ENCODE data around the gene IMMP1L. TPM values are rescaled to one million over a fixed set of nuclear protein-coding genes. Genes with fewer than 3 reads are reported as not detected.

IMMP1L gene
- total and polyA plus RNA-seq, 8 donors, result 3.1 to 46.3 (median 25.9) TPM

- Histone ChIP-seq H3K36me3 (no peaks in the 10 kb centered on the region), H3K4me1 (no peaks in the 10 kb centered on the region), H3K9me3 (no peaks in the 10 kb centered on the region), H3K4me3 (no peak overlapping the region), H3K27ac (no peak overlapping the region), H3K27me3 (no peaks in the 10 kb centered on the region)
- intact Hi-C loops (cut with DNase I; ENCODE audit: low total_unique reads), result no loop called here
- no peak for DNase-seq
- TF ChIP-seq POLR2AphosphoS5 (IDR thresholded peaks at IDR 0.05), result no peak
- TF ChIP-seq POLR2A (IDR thresholded peaks at IDR 0.05), result no peak
- no peak for TF ChIP-seq EP300 (IDR thresholded peaks at IDR 0.05)
- TF ChIP-seq CTCF (IDR thresholded peaks at IDR 0.05), result no peak
Measured at GRCh38 chr11:31441296-31441695, 68.1 kb downstream of the IMMP1L start.

- no peak for DNase-seq
- Histone ChIP-seq H3K27me3 (no peaks in the 10 kb centered on the region), H3K4me3 (no peak overlapping the region), H3K36me3 (peaks cover 0 to 4% (median under 1%) of the 10 kb centered on the region in 4 donors), H3K9me3 (no peaks in the 10 kb centered on the region), H3K4me1 (no peaks in the 10 kb centered on the region), H3K27ac (no peak overlapping the region)
- intact Hi-C loops (cut with DNase I; ENCODE audit: low total_unique reads), result no loop called here
- 87 to 94% (median 92%) methylated on average over 2 of the region's 2 CpGs for WGBS, 5 donors
- TF ChIP-seq POLR2AphosphoS5 (IDR thresholded peaks at IDR 0.05) (no peak), CTCF (IDR thresholded peaks at IDR 0.05) (no peak), POLR2A (IDR thresholded peaks at IDR 0.05) (no peak), EP300 (IDR thresholded peaks at IDR 0.05) (no peak)
Measured at GRCh38 chr11:31437742-31438435, 71.5 kb downstream of the IMMP1L start.

DNA sequence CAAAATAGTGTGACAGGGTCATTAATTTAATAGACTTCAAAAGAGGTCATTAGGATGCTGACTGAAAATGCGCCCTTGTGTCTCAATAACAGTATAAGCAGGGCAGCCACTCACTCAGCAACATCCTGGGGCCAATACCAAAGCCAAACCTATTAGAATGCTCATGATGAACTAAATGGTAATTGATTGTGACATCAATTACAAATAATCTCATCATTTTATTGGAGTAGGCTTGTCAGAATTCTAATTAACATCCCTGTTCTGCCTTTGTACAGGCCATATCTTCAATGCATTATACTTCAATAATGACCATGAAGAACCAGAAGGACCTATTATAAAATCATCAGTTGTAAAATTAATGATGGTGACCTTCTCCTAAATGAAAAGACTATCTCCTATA is 75.6 kb downstream of the IMMP1L start:
- Histone ChIP-seq H3K27me3 (no peaks in the 10 kb centered on the region), H3K27ac (no peak overlapping the region), H3K9me3 (no peaks in the 10 kb centered on the region), H3K36me3 (peaks cover 0 to 38% (median 28%) of the 10 kb centered on the region in 4 donors), H3K4me1 (no peaks in the 10 kb centered on the region), H3K4me3 (no peak overlapping the region)
- 94 to 98% (median 96%) methylated on average over 1 of the region's 1 CpG for WGBS, 5 donors
- no peak for DNase-seq
- TF ChIP-seq CTCF (IDR thresholded peaks at IDR 0.05) (no peak), POLR2A (IDR thresholded peaks at IDR 0.05) (no peak), POLR2AphosphoS5 (IDR thresholded peaks at IDR 0.05) (no peak), EP300 (IDR thresholded peaks at IDR 0.05) (no peak)
- intact Hi-C loops (cut with DNase I; ENCODE audit: low total_unique reads), result no loop called here

DNA sequence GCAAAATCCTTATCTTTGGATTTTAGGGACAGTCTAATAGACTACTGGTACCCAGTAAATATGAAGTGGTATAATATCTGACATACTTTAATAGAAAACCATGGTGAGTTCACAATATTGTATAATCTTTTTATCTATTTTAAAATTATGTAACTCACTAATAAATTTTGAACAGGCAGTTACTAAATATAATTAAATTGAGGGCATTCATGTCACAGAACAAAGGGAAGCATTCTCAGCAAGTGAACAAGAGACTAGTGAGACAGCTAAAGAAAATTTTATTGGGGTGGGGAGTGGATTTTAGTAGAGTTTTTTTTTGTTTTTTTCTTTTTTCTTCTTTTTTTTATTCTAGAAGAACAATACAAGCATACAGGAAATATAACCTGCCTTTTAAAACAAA is 84.8 kb downstream of the IMMP1L start:
- Histone ChIP-seq H3K4me3 (no peak overlapping the region), H3K27me3 (no peaks in the 10 kb centered on the region), H3K27ac (no peak overlapping the region), H3K9me3 (no peaks in the 10 kb centered on the region), H3K4me1 (no peaks in the 10 kb centered on the region), H3K36me3 (peaks cover 0 to 10% (median 5%) of the 10 kb centered on the region in 4 donors)
- intact Hi-C loops (cut with DNase I; ENCODE audit: low total_unique reads), result no loop called here
- no peak for TF ChIP-seq POLR2AphosphoS5 (IDR thresholded peaks at IDR 0.05)
- TF ChIP-seq CTCF (IDR thresholded peaks at IDR 0.05), result no peak
- no peak for TF ChIP-seq POLR2A (IDR thresholded peaks at IDR 0.05)
- TF ChIP-seq EP300 (IDR thresholded peaks at IDR 0.05), result no peak
- DNase-seq, result no peak

Measured in stomach (tissue), 9 donors.